ENCODE data around the gene ZBTB40.
A peak's percentile ranks its signal among the peaks of the same experiment; 100 is the strongest.

The ZBTB40 gene

DNA sequence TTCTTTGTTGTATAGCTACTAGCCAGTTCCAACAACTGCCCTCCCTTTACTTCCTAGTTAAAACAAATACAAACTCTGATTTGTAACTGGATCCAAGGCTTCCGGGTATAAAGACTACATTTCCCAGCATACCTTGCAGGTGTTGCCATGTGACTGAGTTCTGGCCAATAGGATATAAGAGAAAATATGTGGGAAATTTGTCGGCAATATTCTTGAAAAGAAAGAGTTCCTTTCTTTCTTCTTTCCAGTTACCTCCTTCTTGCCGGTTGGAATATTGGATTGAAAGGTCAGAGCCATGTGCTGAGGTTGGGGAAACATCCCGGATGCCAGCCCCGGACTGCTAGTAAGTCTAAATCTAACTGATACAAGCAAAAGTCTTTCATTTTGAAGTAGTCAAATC is 23.0 kb upstream of the ZBTB40 start:
- peak in 1 of 2 experiments; percentile 21 for DNase-seq

GRCh38 chr1:22431965-22432364 is 19.7 kb upstream of the ZBTB40 start:
- no peak for DNase-seq

DNA sequence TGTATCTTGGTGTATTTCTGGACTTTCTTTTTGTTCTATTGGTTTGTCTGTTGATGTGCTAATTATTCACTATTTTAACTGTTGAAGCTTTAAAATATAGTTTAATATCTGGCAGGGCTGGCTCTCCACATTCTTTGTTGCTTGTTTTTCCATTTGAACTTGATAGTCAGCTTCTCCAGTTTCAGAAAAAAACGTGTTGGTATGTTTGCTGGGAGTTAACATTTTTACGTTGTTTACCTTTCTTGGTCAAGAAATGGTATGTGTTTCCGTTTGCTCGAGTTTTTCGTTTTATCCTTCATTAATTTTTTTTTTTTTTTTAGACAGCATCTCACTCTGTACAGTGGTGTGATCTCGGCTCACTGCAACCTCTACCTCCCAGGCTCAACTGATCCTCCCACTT is 16.9 kb upstream of the ZBTB40 start:
- DNase-seq = no peak

- no peak for DNase-seq
Observed at GRCh38 chr1:22436948-22437347, 14.7 kb upstream of the ZBTB40 start.

DNA sequence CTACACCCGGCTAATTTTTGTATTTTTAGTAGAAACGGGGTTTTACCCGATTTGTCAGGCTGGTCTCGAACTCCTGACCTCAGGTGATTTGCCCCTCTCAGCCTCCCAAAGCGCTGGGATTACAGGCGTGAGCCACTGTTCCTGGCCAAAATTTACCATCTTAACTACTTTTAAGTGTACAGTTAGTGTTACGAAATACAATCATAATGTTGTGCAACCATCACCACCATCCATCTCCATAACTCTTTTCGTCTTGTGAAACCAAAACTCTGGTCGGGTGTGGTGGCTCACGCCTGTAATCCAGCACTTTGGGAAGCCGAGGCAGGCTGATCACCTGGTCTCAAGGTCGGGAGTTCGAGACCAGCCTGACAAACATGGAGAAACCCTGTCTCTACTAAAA is 14.1 kb upstream of the ZBTB40 start:
- no peak for DNase-seq

GRCh38 chr1:22440582-22440981 is 11.1 kb upstream of the ZBTB40 start:
- no peak for DNase-seq

DNA sequence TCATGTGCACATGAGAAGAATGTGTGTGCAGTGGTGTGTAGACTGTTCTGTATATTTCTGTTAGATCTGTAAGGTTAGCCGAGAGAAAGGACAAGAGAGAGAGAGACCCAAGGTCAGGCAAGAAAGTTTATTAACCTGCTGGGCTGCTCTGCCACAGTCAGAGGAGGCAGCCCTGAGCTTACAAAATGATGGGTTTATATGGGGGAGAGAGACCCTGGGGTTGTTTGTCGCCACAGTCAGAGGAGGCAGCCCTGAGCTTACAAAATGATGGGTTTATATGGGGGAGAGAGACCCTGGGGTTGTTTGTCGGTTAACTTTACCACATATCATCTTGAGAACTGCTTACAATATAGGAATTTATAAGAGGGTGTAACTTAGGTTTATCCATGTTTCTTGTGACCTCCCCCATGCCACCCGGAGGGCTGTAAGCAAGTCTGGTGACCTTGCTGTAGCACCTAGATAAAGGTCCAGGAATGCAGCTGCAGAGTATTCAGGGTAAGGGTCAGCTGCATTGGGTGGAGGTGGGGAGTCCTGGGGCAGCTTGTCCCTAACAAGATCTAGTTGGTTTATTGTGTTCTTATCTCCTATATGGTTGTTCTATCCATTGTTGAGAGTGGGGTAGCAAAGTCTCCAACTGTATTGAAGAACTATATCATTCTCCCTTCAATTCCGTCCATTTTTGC is 9.3 kb upstream of the ZBTB40 start:
- DNase-seq = no peak

DNA sequence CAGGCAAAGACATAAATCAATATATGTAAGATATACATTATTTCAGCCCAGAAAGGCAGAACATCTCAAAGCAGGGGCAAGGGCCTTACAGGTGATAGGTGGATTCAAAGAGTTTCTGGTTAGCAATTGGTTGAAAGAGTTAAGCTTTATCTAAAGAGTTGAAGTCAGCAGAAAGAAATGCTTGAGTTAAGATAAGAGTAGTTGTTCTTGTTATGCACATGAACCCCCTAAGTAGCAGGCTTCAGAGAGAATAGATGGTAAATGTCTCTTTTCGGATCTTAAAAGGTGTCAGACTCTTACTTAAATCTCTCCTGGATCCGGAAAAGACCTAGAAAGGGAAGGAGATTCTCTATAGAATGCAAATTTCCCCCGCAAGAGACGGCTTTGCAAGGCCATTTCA is 8.3 kb upstream of the ZBTB40 start:
- DNase-seq = no peak

DNA sequence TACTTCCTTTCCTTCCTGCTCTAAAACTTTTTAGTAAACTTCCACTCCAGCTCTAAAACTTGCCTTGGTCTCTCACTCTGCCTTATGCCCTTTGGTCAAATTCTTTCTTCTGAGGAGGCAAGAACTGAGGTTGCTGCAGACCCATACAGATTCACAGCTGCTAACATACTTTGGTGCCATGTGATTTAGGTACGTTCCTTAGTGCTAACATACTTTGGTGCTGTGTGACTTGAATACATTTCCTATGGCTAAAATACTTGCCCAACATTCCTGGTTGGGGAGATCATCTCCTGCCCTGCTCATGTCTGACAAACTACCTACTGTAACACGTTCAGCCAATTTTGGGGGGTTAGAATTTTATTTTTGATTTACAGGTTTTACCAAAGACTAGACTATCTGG is 6.8 kb upstream of the ZBTB40 start:
- DNase-seq = no peak

DNA sequence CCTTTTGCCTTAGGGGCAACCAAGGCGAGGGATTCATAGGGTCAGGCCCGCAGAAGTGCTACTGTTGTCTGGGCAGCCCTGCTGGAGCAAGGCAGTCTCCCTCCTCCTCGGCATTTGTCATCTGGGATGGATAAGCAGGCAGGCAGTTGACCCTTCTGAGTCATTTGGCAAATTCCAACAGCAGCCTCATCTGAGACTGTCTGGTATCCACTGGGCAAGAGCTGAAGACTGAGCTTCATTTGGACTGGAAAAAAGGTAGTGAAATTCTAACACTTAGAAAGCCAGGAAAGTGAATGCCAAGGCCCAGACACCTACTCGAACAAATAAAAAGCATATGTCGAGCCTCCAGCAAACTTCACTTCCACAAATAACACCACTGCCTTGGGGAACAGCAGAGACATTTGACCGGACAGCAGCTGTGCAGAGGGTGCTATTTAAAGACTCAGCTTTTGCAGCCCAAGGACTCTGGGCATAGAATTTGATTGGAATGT is 4.0 kb upstream of the ZBTB40 start:
- no peak for DNase-seq

- DNase-seq = no peak
Observed at GRCh38 chr1:22449636-22450035, 2.0 kb upstream of the ZBTB40 start.

- DNase-seq = peak; percentile 71
Observed at GRCh38 chr1:22450351-22451021, 1.2 kb upstream of the ZBTB40 start.

DNA sequence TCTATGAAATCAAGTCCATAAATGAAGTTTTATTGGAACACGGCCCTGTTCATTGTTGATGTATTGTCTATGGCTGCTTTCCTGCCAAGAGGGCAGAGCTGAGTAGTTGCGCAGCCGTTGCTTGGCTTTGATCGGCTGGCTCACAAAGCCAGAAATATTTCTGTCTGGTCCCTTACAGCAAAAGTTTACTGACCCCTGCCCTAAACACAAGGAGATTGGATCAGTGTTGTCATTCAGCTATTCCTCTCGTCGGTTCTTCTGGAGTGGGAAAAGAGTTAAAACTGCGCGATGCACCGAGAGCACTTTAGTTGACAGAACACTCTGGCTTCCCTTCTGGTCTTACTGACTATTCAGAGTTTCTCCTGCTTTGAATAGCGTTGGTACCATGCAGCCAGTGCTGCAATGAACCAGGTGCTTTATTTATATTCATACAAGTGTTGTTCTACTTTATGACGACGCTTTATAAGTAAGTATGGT is 868 bp downstream of the ZBTB40 start:
- no peak for DNase-seq

GRCh38 chr1:22453181-22453580 is 1.5 kb downstream of the ZBTB40 start:
- no peak for DNase-seq

DNA sequence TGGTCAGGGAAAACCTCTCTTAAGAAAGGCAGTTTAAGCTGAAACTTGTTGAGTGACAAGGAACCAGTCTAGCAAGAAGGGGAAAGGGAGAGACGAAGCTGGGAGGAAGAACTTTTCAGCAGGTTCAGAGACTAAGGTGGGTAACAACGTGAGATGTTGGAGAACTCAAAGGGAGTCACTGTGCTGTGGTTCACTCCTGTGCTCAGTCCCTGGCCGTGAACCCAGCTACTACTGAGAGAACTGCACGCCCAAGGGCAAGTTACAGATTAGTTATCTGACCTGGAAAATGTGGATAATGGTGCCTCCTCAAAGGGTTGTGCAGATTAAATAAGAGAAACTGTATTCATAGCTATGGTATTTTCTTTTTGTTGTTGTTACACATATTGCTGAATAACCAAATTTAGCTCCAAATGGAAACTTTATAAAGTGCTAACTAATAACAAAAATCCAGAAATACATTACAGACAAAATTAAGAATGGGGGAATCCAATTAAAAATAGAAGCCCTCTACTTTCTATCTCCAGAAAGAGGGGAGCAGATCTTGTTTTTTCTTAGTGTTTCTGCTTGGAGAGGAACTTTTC is 2.9 kb downstream of the ZBTB40 start:
- no peak for DNase-seq

GRCh38 chr1:22457345-22457744 is 5.7 kb downstream of the ZBTB40 start:
- no peak for DNase-seq

GRCh38 chr1:22457836-22458235 is 6.2 kb downstream of the ZBTB40 start:
- DNase-seq = no peak

GRCh38 chr1:22461100-22461499 is 9.4 kb downstream of the ZBTB40 start:
- no peak for DNase-seq

DNA sequence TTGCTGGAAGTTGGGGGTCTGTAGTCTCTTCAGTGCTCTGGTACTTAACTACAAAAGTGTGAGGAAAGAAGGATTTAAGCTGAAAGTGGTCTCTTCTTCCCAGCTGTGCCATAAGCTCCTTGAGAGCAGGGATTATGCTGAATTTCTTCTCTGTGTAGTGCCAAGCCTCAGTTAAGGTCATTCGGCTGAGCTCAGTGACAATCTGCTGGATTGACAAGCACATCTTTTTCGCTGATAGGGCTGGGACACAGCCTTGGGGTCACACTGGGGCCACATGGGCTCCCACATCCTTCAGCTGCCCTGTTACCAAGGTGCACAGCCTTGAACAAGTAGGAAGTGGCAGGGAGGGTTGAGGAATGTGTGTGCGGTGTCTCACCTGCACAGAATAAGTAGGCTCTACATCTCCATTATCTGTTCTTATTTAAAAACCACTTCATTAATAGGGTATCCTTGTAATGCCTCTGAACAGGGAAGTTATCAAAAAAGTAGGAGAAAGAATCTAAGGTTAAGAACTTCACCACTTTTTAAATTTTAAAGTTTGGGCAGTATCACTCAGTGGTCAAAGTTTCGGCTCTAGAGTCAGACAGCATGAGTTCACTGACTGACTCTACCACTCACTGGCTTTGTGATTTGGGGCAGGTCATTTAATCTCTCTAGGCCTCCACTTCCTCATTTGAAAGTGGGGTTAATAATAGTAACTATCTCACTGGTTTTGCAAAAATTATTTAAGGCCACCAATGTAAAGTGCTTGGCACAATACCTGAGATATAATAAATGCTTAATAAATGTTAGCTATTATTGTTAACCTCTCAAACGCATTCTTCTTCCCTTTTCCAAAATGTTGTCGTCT is 10.3 kb downstream of the ZBTB40 start:
- DNase-seq = no peak

DNA sequence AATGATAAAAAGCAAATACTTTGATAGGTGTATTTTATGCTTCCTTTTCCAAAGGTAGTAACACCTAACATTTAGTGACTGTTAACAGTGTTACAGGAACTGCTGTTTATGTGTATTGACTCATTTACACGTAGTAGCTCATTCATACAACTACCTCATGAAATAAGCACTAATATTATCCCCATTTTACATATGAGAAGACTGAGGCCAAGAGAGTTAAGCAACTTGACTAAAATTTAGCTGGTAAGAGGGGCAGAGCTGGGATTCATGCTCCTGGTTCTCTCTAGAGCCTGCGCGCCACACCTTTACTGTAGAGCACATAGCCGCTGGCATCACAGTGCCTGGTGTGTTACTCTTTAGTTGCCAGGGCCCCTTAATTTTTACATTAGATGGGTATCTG is 11.3 kb downstream of the ZBTB40 start:
- DNase-seq = no peak

DNA sequence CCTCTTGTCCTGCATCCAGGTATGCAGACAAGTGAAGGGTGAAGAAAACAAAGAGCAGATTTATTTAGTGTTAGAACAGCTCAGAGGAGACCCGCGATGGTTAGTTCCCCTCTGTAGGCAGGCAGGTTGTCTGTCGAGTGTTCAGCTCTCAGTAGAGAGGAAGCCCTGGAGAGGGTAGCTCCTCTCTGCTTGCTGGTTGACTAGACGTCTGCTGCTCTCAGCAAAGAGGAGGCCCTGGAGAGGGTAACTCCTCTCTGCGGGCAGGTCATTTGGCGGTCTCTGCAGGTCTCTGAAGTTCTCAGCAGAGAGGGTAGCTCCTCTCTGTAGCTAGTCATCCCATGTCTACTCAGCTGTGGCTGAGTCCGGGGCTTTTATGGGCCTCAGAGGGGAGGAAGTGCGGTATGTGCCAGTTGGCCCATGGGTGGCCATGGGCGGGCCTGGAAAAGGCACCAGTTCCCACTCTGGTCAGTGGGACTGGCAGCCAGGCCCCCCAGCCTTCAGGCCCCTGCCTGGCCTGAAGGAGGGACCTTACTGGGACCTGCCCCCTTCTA is 13.4 kb downstream of the ZBTB40 start:
- DNase-seq = no peak

GRCh38 chr1:22465671-22466070 is 14.0 kb downstream of the ZBTB40 start:
- DNase-seq = no peak

- DNase-seq = no peak
Observed at GRCh38 chr1:22470227-22470626, 18.6 kb downstream of the ZBTB40 start.

All from NCI-H1930 (cell line).